C4-2B (cell line): ENCODE measurements around the gene PLP1.

Source experiments
- CTCF ChIP-seq: fragments of 450-650 bp; conservative IDR thresholded peaks from 2 replicates; pipeline ENCODE4 v1.5.1; 2017; ENCODE audit warnings: mild to moderate bottlenecking
- ZFX ChIP-seq: fragments of 450-650 bp; IDR thresholded peaks from 2 replicates; pipeline ENCODE4 v1.6.1; 2017

GRCh38 chrX:103733017-103733416 lies 43.6 kb upstream of the PLP1 start:
- no peak for TF ChIP-seq CTCF
- TF ChIP-seq ZFX = no peak
